Ecto neural progenitor cell (in vitro differentiated cells): ENCODE results near the gene CDH23.

Experiments
- DNase-seq: peaks from one replicate; pipeline ENCODE4 v3.0.0-alpha.2; 2018; ENCODE audit warnings: low spot score

The CDH23 gene

GRCh38 chr10:71467161-71467560, 70.4 kb downstream of the CDH23 start:
- DNase-seq: no peak

- DNase-seq: no peak
Observed at GRCh38 chr10:71467569-71468362, 71.0 kb downstream of the CDH23 start.

GRCh38 chr10:71468363-71469094, 71.8 kb downstream of the CDH23 start:
- DNase-seq: no peak

GRCh38 chr10:71471006-71471405, 74.3 kb downstream of the CDH23 start:
- DNase-seq: no peak

GRCh38 chr10:71471957-71472365, 75.2 kb downstream of the CDH23 start:
- no peak for DNase-seq

GRCh38 chr10:71472466-71472865, 75.7 kb downstream of the CDH23 start:
- DNase-seq: no peak

- DNase-seq: no peak
Observed at GRCh38 chr10:71472912-71473311, 76.2 kb downstream of the CDH23 start.

GRCh38 chr10:71473671-71474599, 77.2 kb downstream of the CDH23 start:
- DNase-seq: no peak

GRCh38 chr10:71474702-71475242, 78.1 kb downstream of the CDH23 start:
- DNase-seq: no peak

GRCh38 chr10:71475243-71475871, 78.6 kb downstream of the CDH23 start:
- DNase-seq: peak; percentile 71

GRCh38 chr10:71476228-71477011, 79.7 kb downstream of the CDH23 start:
- DNase-seq: no peak

- no peak for DNase-seq
Observed at GRCh38 chr10:71478173-71478572, 81.5 kb downstream of the CDH23 start.

- no peak for DNase-seq
Observed at GRCh38 chr10:71478813-71479365, 82.2 kb downstream of the CDH23 start.

GRCh38 chr10:71479831-71480230, 83.1 kb downstream of the CDH23 start:
- DNase-seq: no peak

- DNase-seq: no peak
Observed at GRCh38 chr10:71480662-71481061, 83.9 kb downstream of the CDH23 start.

GRCh38 chr10:71481746-71482410, 85.2 kb downstream of the CDH23 start:
- no peak for DNase-seq

GRCh38 chr10:71482620-71483019, 85.9 kb downstream of the CDH23 start:
- DNase-seq: no peak

- no peak for DNase-seq
Observed at GRCh38 chr10:71483135-71483534, 86.4 kb downstream of the CDH23 start.

- no peak for DNase-seq
Observed at GRCh38 chr10:71483885-71484751, 87.4 kb downstream of the CDH23 start.
